Embryonic facial prominence (tissue), 1 donor: ENCODE measurements around the gene SBNO2.
"Not testable (repeated sequence)": the region's sequence is repeated elsewhere in the genome, so short reads cannot be mapped to it uniquely, and the experiment has no call there.

ENCODE experiments used
- DNase-seq: peaks from one replicate; pipeline ENCODE4 v3.0.0-alpha.2; 2016; ENCODE audit errors: extremely low spot score

SBNO2 gene

GRCh38 chr19:1136201-1136600 lies 37.9 kb downstream of the SBNO2 start:
- no peak for DNase-seq

DNA sequence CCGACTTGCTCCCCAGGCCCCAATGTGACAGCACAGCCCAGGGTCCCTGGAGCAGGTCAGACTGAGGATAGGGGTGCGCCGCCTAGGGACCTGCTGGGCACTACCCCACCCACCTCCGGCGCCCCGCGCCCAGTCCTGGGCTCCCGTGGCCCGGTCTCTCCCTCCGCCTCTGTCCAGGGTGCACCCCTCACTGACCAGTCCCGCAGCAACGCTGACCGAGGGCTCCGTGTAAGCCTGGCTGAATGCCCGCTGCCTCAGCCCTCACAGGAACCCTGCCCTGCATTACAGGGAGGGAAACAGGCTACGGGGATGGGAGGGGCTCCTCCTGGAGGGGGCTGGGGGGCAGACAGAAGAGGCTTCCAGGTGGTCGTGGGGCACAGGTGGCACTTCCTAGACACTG lies 38.6 kb downstream of the SBNO2 start:
- DNase-seq: no peak

DNA sequence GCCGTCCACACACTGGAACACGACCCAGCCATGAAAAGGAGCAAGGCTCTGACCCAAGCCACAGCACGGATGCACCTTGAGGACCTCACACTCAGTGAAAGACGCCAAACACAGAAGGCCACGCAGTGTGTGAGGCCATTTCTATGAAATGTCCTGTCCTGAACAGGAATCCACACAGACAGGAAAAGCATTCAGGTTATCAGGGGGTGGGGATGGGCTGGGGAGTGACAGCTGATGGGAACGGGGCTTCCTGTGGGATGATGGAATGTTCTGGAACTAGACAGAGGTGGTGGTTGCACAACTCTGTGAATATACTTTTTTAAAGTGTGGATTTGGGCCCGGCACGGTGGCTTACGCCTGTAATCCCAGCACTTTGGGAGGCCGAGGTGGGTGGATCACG lies 39.6 kb downstream of the SBNO2 start:
- DNase-seq: no peak

DNA sequence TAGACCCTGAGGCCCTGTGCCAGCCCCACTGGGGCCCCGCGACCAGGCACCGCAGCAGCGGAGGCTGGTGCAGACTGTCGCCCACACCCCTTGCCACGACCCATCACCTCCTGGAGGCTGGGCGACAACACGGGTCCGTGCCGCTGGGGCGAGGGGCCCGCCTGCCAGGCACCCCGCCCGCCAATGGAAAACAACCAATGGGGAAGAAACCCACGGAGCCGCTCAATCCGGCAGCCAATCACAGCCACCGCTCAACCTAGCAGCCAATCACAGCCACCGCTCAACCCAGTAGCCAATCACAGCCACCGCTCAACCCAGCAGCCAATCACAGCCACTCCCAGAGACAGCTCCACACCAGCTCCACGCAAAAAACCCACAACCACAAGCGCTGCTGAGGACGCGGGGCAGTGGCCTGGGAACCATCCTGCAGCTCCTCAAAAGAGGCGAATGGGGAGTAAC lies 40.6 kb downstream of the SBNO2 start:
- DNase-seq: no peak

GRCh38 chr19:1132552-1133383 lies 41.3 kb downstream of the SBNO2 start:
- no peak for DNase-seq

DNA sequence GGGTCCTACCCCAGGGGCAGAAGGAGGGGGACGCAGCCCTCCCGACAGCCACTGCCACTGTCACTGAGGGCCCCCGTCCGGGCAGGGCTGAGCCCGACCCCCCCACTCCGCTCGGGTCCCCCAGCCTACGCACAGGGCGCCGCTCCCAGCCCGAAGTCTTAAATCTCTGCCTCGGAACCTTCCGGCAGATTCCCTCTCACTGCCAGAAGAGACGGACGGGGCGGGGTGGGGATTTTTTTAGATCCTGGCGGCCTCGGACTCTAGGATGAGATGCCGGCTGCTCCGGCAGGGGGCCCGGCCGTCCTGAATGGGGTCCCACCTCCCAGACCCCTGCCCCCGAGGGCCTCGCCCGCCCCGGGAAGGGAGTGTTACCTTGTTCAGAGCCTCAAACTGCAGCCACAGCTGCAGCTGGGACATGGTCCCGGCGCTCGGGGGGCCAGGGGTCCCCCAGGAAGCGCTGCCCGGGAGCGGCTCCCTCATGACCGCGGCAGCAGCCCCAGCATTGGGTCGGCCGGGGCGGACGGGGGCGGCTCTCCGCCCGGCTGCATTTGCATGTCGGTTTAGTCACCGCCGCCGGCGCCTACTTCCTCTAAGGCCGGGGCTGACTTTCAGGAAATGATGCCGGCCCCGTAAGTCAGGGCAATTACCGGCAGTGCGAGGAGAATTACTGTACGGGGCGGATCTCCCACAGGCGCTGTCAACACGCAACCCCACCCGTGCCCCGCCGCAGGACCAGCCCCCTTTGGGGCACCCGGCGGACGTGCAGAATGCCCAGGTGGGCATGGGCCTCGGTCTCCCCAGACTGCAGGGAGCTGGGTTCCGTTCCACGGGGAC lies 42.1 kb downstream of the SBNO2 start:
- DNase-seq: peak; percentile 59

DNA sequence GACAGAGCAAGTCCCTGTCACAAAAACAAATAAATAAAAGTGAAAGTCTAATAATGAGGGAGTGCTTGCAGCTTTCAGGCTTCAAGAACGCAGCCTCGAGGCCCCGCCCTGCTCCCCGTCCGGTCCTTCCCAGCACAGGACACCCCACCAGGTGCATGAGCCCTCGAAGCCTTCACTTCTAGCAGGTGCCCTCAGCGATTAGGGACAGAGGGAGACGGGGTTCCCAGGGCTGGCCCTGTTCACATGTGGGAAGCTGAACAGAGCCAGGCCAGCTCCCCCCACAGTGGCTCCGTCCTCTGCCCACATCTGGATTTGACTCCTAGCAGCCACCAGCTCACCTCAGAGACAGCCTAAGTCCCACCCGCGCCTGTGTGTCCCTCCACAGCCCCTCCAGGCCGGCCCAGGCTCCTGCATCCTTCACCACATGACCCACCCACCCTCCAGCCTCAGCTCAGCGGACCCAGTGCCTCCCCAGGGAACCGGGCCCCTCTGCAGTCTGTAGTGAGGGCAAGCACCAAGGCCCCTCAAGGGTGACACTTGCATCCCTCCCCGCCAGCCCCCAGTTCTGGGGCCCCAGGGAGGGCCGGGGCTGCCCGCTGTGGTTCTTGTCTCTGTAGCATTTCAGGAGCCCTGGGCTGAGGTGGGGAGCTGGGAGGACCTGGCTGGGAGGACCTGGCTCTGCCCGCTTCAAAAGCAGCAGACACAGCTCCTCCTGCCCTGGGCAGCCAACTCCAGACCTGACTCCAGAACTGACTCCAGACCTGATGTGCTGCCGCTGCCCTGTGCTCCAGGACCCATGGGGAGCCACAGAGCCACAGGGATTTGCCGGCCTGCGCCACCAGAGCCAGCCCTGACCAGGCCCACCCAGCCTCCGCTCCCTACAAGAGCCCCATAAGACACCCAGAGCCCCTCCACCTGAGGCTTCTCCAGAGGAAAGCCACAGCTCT lies 43.0 kb downstream of the SBNO2 start:
- DNase-seq: no peak

DNA sequence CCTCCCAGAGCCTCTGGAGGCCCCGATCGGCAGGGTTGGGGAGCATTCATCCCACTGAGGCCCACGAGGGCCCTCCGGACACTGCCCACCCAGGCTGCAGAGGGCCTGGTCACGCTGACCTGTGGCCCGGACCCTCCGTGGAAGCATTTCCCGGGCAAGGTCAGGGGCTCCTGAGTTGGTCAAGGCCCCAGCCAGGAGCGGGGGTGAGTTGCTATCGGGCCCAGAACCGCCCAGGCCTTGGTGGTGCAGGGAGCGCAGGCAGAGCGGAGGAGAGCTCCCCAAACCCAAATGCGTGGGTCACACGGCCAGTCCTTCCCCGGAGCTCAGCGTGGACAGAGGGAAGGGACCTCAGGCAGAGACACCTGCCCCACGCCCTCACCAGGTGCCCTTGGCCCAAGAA lies 44.5 kb downstream of the SBNO2 start:
- DNase-seq: no peak

DNA sequence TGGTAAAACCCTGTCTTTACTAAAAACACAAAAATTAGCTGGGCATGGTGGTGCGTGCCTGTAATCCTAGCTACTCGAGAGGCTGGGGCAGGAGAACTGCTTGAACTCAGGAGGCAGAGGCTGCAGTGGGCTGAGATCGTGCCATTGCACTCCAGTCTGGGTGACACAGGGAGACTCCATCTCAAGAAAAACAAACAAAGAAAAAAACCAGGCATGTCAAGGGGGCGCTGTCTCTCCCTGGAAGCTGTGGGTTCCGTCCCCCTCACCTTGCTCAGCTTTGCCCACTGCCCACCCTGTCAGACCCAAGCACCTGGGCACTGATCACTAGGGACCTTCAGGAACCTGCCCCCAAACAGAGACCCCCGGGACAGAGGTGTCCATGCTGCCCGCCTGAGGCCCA lies 45.0 kb downstream of the SBNO2 start:
- not testable (repeated sequence) for DNase-seq

DNA sequence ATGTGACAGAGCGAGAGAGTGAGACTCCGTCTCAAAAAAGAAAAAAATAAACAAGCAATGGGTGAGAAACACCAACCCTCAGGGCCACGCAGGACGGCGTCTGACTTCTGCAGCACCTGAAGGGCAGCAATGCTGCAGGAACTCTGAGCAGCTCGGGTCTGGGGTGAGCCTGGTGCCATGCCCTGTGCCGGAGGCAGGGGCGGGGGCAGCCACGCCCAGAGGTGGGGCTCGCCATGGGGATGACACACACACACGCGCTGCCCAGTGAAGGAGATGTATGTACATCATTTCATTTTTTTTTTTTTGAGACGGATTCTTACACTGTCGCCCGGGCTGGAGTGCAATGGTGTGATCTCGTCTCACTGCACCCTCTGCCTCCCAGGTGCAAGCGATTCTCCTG lies 46.0 kb downstream of the SBNO2 start:
- DNase-seq: no peak

- DNase-seq: no peak
Measured at GRCh38 chr19:1126984-1127760, 46.9 kb downstream of the SBNO2 start.

DNA sequence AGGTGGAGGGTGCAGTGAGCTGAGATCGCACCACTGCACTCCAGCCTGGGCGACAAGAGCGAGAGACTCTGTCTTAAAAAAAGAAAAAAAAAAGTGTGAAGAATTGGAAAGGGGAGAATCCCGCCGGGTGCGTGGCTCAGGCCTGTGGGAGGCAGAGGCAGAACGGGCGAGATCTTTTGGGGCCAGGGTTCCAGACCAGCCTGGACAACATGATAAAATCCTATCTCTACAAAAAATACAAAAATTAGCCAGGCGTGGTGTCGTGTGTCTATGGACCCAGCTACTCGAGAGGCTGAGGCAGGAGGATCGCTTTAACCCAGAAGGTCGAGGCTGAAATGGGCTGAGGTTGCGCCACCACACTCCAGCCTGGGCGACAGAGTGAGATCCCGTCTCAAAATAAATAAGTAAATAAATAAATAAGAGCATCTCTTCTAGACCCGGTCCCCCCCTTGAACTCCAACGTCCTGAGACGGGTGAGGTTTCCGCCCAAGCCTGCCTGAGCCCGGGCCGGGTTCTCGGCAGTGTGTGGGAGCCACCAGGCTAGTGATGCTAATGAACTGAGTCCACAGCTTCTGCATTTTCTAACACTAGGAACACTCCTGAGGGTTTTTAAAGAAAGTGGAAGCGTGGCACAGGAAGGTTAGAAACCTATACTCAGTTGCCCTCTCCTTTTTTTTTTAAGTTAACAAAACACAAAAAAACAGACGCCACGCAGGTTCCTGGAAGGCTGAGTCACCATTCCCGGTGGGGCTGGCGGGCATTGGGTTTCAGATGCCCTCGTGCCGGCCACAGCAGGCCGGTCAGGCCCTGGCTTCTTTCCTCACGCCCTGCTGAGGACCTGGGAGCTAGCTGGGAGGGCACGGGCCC lies 48.2 kb downstream of the SBNO2 start:
- no peak for DNase-seq

- DNase-seq: no peak
Measured at GRCh38 chr19:1123885-1124677, 50.0 kb downstream of the SBNO2 start.

DNA sequence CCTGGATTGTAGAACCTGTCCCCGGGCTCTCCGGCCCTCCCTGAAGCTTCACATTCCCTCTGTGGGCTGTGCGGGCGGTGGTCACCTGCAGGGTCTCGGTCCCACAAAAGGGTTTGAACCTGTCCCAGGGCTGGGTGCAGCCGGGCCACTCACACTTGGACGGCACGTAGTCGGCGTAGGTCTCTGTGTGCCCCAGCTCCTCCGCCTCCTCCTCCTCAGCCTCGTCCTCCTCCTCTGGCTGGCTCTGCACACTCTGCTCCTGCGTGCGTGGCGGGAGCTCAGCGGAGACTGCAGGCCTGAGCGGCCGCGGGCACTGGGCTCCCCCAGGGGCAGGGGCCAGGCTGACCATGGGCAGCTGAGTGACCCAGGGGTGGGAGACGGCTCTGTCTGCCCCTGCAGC lies 50.7 kb downstream of the SBNO2 start:
- DNase-seq: no peak

DNA sequence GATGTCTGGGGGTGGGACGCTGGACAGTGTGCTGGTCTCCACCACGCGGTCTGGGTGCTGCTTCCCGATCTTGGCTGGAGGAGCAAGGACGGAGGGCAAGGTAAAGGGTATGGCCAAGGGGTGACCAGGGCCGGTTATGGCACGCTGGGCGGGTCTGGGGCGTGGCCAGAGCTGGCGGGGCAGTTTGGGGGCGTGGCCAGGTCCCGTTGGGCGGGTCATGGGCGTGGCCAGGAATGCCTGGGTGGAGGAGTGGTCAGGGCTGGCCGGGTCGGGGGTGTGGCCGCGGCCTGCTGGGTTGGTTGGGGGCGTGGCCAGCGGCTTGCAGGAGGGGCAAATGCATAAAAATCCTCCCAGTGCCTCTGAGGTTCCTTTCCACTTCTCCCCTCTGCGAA lies 51.1 kb downstream of the SBNO2 start:
- no peak for DNase-seq

DNA sequence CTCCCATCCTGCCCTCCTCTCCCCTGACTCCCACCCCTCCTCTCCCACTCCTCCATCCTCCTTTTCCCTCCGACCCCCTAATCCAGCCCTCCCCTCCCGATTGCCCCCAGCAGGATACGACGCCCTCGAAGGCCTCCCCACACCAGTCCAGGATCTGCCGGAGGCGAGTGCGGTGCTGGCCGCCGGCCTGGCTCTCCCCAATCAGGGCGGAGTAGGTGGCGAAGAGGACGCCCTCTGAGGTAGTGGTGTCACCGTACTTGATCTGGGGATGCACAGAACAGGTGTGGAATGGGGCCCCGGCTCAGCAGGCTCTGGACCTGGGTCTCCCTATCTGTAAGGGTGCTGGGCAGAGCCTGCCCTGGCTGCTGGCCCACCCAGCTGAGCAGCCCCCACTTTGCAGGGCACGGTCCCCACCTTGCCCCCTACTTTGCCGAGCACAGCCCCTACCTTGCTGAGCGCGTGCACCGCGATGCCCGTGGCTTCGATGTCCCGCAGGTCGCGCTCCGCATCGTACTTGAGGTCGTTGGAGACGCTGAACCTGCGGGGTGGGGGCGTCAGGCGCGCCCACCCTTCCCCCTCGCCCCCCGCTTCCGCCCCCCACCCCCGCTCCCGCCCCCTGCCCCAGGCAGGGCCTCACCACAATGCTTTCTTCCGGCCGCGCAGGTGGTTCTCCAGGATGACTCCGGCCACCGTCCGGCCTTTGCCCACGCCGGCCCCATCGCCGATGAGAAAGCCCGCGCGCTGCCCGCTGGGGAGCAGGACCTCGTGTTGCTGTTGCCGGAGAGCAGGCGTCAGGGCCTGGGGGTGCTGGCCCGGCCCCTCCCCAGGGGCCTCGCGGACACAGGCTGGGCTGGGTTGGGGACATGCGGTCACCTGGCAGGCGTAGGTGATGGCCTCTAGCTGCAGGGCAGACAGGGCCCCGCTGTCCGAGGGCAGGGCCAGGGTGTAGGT lies 51.8 kb downstream of the SBNO2 start:
- no peak for DNase-seq

DNA sequence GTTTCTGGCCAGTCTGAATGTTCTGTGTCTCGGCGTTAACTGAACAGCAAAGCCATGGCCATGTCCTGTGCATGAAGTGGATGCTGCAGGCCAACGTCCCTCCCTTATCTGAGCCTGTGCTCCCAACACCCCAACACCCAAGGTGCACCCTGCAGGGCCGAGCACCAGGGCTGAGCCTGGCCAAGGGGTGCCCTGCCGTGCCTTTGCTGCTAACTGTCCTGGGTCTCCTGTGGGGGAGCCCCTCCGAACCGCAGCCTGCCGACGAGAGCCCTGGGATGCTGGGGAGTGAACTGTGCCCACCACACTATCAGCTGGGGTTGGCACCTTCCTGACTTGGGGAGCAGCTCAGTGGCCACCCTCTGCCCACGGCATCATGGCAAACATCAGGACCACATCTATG lies 52.7 kb downstream of the SBNO2 start:
- DNase-seq: no peak
